Measurements from ENCODE around the gene CACNA1G.

GRCh38 chr17:50519141-50519834 lies 41.2 kb upstream of the CACNA1G start:
- TF ChIP-seq CTCF (IDR thresholded peaks at IDR 0.05) (no peak), POLR2A (IDR thresholded peaks at IDR 0.05) (no peak)

Data from esophagus squamous epithelium (tissue), 4 donors.